Sigmoid colon (tissue), 4 donors: Measurements from ENCODE around the gene SBF2.

Source experiments
- EP300 ChIP-seq, 4 donors: sonication (generic); formaldehyde crosslinking; IDR thresholded peaks; one replicate each; pipeline ENCODE4 v1.6.1; 2017; ENCODE audit warnings: antibody characterized with exemption in 4 of 4
- POLR2AphosphoS5 ChIP-seq, 4 donors: sonication (generic); formaldehyde crosslinking; IDR thresholded peaks; one replicate each; pipeline ENCODE4 v1.6.1; 2017; ENCODE audit warnings: antibody characterized with exemption in 4 of 4
- TF ChIP-seq, protein P1 (sequence below), 4 experiments: fragments of 450-650 bp in 3 of 4; fragments of 200-600 bp in 1 of 4; IDR thresholded peaks; one replicate each; pipeline ENCODE4 v1.5.1; 2016 to 2019; ENCODE audit warnings: antibody characterized with exemption in 4 of 4, mild to moderate bottlenecking in 3 of 4, moderate library complexity in 2 of 4

DNA sequence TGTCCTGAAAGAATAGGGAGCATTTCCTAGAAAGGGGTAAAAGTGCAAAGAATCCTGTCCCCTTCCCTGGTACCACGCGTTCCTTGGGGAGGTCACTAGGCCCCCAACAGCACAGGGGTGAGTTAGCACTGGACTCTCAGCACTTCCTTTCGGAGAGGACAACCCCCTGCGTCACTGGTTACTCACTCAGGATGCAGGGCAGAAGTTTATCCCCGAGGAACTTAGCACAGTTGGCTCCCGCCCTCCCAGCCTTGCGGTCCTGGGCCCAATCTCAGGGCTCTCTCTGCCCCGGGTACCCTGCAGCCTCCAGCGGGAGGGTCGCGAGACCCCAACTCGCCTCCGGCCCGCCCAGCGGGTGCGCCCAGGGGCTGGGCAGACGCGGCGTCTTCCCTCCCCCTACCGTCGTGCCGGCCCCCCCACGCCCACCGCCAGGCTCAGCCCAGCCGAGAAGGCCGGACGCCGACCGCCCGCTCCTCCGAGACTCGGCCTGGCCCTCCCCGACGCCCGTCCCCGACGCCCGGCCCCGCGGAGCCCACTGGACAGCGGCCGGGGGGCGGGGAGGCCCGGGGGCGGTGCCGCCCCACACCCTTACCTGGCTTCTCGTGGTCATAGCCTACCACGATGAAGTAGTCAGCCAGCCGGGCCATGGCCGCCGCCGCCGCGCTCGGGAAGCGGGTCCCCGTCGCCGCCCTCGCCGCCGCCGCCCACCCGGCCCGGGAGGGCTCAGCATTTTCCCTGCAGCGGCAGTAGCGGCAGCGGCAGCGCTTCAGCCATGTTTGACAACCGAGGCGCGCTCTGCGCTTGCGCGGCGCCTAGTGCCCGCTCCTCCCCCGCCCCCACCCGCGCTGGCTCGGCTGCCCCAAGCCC lies at the start of gene SBF2:
- TF ChIP-seq, protein P1, sequence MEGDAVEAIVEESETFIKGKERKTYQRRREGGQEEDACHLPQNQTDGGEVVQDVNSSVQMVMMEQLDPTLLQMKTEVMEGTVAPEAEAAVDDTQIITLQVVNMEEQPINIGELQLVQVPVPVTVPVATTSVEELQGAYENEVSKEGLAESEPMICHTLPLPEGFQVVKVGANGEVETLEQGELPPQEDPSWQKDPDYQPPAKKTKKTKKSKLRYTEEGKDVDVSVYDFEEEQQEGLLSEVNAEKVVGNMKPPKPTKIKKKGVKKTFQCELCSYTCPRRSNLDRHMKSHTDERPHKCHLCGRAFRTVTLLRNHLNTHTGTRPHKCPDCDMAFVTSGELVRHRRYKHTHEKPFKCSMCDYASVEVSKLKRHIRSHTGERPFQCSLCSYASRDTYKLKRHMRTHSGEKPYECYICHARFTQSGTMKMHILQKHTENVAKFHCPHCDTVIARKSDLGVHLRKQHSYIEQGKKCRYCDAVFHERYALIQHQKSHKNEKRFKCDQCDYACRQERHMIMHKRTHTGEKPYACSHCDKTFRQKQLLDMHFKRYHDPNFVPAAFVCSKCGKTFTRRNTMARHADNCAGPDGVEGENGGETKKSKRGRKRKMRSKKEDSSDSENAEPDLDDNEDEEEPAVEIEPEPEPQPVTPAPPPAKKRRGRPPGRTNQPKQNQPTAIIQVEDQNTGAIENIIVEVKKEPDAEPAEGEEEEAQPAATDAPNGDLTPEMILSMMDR (IDR thresholded peaks at IDR 0.05) = no peak
- peak; percentile 74 to 93 (median 88) for TF ChIP-seq POLR2AphosphoS5 (IDR thresholded peaks at IDR 0.05)
- peak in 2 of 4 donors; percentile 24 to 47 for TF ChIP-seq EP300 (IDR thresholded peaks at IDR 0.05)
